ENCODE data around the gene AK3. TPM values are rescaled to one million over a fixed set of nuclear protein-coding genes. Genes with fewer than 3 reads are reported as not detected.
A peak's percentile ranks its signal among the peaks of the same experiment; 100 is the strongest.

The AK3 gene
- total RNA-seq, 3 donors from 2014 or later, result 80.3 to 123 (median 84.6) TPM

DNA sequence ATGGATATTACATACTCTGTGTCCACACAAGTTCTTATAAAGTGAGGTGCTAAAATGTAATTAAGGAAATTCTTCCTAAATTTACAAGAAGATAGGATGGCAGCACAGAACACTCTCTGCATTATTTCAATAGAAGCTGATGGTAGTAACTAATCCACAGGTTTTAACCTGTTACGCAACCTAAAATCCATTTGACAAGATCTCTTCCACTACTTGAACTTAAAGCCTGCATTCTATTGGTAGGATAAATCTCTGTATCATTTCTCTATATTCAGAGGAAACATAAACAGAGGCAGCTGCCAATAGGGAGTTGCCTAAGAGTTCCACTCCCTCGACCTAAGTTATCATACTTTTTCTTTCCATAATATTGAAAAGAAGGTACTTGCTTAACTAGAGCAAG is 40.1 kb downstream of the AK3 start:
- TF ChIP-seq, protein P1, sequence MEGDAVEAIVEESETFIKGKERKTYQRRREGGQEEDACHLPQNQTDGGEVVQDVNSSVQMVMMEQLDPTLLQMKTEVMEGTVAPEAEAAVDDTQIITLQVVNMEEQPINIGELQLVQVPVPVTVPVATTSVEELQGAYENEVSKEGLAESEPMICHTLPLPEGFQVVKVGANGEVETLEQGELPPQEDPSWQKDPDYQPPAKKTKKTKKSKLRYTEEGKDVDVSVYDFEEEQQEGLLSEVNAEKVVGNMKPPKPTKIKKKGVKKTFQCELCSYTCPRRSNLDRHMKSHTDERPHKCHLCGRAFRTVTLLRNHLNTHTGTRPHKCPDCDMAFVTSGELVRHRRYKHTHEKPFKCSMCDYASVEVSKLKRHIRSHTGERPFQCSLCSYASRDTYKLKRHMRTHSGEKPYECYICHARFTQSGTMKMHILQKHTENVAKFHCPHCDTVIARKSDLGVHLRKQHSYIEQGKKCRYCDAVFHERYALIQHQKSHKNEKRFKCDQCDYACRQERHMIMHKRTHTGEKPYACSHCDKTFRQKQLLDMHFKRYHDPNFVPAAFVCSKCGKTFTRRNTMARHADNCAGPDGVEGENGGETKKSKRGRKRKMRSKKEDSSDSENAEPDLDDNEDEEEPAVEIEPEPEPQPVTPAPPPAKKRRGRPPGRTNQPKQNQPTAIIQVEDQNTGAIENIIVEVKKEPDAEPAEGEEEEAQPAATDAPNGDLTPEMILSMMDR (IDR thresholded peaks at IDR 0.05), result no peak
- TF ChIP-seq POLR2AphosphoS5 (IDR thresholded peaks at IDR 0.05) (no peak), POLR2A (IDR thresholded peaks at IDR 0.05) (no peak)
- Histone ChIP-seq H3K36me3 (peaks cover 5% of the 10 kb centered on the region), H3K9me3 (no peaks in the 10 kb centered on the region)

DNA sequence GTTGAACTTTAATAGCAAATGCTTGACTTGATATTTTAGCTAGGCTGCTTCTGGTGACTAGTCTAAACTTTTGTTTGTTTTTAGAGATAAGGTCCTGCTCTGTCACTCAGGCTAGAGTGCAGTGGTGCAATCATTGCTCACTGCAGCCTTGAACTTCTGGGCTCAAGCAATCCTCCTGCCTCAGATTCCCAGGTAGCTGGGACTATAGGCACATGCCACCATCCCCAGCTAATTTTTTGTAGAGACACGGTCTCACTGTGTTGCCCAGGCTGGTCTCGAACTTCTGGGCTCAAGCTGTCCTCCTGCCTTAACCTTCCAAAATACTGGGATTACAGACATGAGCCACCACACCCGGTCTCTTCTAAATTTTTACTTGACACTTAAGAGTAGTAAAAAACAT is 40.9 kb downstream of the AK3 start:
- Histone ChIP-seq H3K9me3 (no peaks in the 10 kb centered on the region), H3K4me1 (no peaks in the 10 kb centered on the region), H3K27ac (no peak overlapping the region), H3K4me3 (no peak overlapping the region), H3K27me3 (no peaks in the 10 kb centered on the region), H3K36me3 (peaks cover 3% of the 10 kb centered on the region)
- no peak for DNase-seq (ENCODE audit: low spot score in 2 of 2)
- TF ChIP-seq POLR2AphosphoS5 (IDR thresholded peaks at IDR 0.05) (no peak), POLR2A (IDR thresholded peaks at IDR 0.05) (no peak)
- TF ChIP-seq, protein P1 (IDR thresholded peaks at IDR 0.05), result no peak
- intact Hi-C loops (cut with DNase I; ENCODE audit: low total_unique reads), result no loop called here

More for the DNA sequence above, 40.1 kb downstream of the AK3 start:
- H3K4me3 ChIP-seq, result no peak overlapping the region
- no peaks in the 10 kb centered on the region for H3K4me1 ChIP-seq
- no peak for DNase-seq (ENCODE audit: low spot score in 2 of 2)
- no peaks in the 10 kb centered on the region for H3K27me3 ChIP-seq
- intact Hi-C loops (cut with DNase I; ENCODE audit: low total_unique reads), result no loop called here
- H3K27ac ChIP-seq, result no peak overlapping the region

DNA sequence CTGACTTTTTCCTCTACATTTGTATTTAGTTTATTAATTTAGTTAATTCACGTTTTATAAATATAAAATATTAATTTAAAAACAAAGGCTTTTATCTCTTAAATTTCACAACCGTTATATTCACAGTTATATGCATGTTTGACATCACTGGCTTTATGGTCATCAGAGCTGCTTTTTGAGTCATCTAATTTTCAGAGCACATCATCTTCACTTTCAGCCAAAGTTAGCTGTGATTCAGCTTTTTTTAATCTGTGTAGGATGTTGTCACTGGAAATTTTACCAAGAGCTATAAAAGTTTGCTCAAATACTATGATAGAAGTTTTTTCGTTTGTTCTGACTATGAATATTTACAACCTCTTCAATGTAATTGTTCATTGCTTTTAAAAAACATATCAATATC is 49.2 kb downstream of the AK3 start:
- Histone ChIP-seq H3K4me3 (no peak overlapping the region), H3K27me3 (no peaks in the 10 kb centered on the region), H3K4me1 (no peaks in the 10 kb centered on the region), H3K27ac (no peak overlapping the region), H3K36me3 (no peaks in the 10 kb centered on the region), H3K9me3 (no peaks in the 10 kb centered on the region)
- no peak for DNase-seq (ENCODE audit: low spot score in 2 of 2)
- intact Hi-C loops (cut with DNase I; ENCODE audit: low total_unique reads), result no loop called here
- TF ChIP-seq POLR2AphosphoS5 (IDR thresholded peaks at IDR 0.05), result no peak
- TF ChIP-seq POLR2A (IDR thresholded peaks at IDR 0.05), result no peak
- TF ChIP-seq, protein P1 (IDR thresholded peaks at IDR 0.05), result no peak

DNA sequence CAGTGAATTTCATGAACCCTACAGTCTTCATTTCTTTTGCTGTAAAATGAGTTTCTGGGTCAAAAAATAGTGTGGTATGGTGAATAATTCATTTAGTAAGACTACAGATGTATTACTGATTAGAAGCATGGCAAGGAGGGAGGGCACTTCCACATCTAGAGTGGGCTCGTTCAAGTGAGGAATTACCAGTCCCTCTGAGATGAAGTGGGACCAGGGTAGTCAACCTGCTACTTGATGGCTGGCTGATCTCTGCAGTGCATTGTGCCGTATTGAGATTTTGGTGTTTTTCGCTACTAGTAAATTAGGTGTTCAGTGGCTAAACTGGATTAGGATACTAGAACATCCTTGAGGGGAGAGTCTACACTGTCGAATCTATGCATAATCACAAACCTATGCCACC is 50.9 kb downstream of the AK3 start:
- Histone ChIP-seq H3K27me3 (no peaks in the 10 kb centered on the region), H3K27ac (peak overlapping the region; percentile 39 to 43), H3K4me1 (no peaks in the 10 kb centered on the region), H3K9me3 (no peaks in the 10 kb centered on the region), H3K36me3 (peaks cover 3% of the 10 kb centered on the region), H3K4me3 (no peak overlapping the region)
- no peak for DNase-seq (ENCODE audit: low spot score in 2 of 2)
- intact Hi-C loops (cut with DNase I; ENCODE audit: low total_unique reads), result no loop called here
- TF ChIP-seq, protein P1 (IDR thresholded peaks at IDR 0.05), result no peak
- TF ChIP-seq POLR2A (IDR thresholded peaks at IDR 0.05), result no peak
- no peak for TF ChIP-seq POLR2AphosphoS5 (IDR thresholded peaks at IDR 0.05)

DNA sequence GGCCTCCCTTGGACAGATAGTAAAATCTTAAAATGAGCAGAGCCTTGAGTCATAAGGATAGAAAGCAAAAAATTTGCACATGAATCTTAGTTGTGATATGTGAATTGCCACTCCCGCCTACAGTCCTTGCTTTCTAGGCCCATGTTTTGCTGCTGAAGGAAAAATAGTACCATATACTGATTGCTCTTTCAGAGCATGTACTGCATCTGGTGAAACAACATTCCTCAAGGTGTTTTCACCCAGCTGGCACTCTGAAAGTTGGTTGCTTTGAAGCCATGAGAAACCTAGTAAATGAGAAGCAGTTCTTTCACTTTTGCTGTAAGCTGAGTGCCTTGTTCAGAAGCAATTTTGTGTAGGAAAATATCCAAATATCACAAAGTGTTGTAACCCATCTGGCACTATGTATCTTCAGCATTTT is 51.3 kb downstream of the AK3 start:
- TF ChIP-seq POLR2AphosphoS5 (IDR thresholded peaks at IDR 0.05) (no peak), POLR2A (IDR thresholded peaks at IDR 0.05) (no peak)
- TF ChIP-seq, protein P1 (IDR thresholded peaks at IDR 0.05), result no peak
- Histone ChIP-seq H3K36me3 (peaks cover 3% of the 10 kb centered on the region), H3K27ac (peak overlapping the region; percentile 39 to 43), H3K27me3 (no peaks in the 10 kb centered on the region), H3K4me3 (no peak overlapping the region), H3K4me1 (no peaks in the 10 kb centered on the region), H3K9me3 (no peaks in the 10 kb centered on the region)
- intact Hi-C loops (cut with DNase I; ENCODE audit: low total_unique reads), result no loop called here
- DNase-seq (ENCODE audit: low spot score in 2 of 2), result no peak

Data from breast epithelium (tissue), 4 donors.